Measurements from ENCODE around the gene EEF1B2.
"Not testable (repeated sequence)": the region's sequence is repeated elsewhere in the genome, so short reads cannot be mapped to it uniquely, and the experiment has no call there.

EEF1B2 gene

GRCh38 chr2:206154197-206154596, 5.5 kb upstream of the EEF1B2 start:
- no peak for TF ChIP-seq CTCF (IDR thresholded peaks at IDR 0.05; ENCODE audit: low read depth, low read length, missing control alignments)
- H3K4me3 ChIP-seq (replicated peaks; ENCODE audit: low read depth, low read length), result no peak overlapping the region
- no peak for DNase-seq (ENCODE audit: extremely low read depth, low read depth)

GRCh38 chr2:206157014-206157413, 2.7 kb upstream of the EEF1B2 start:
- H3K4me3 ChIP-seq (replicated peaks; ENCODE audit: low read depth, low read length); DNase-seq (ENCODE audit: extremely low read depth, low read depth): not testable (repeated sequence)

- no peak for DNase-seq (ENCODE audit: extremely low read depth, low read depth)
- H3K4me3 ChIP-seq (replicated peaks; ENCODE audit: low read depth, low read length), result peak overlapping the region; percentile 95
- TF ChIP-seq CTCF (IDR thresholded peaks at IDR 0.05; ENCODE audit: low read depth, low read length, missing control alignments), result no peak
These were observed 941 bp upstream of the EEF1B2 start for GRCh38 chr2:206158563-206159345.

GRCh38 chr2:206160125-206160806, 571 bp downstream of the EEF1B2 start:
- H3K4me3 ChIP-seq (replicated peaks; ENCODE audit: low read depth, low read length), result peak overlapping the region; percentile 95
- TF ChIP-seq CTCF (IDR thresholded peaks at IDR 0.05; ENCODE audit: low read depth, low read length, missing control alignments), result no peak
- no peak for DNase-seq (ENCODE audit: extremely low read depth, low read depth)

- no peak for TF ChIP-seq CTCF (IDR thresholded peaks at IDR 0.05; ENCODE audit: low read depth, low read length, missing control alignments)
- H3K4me3 ChIP-seq (replicated peaks; ENCODE audit: low read depth, low read length), result peak overlapping the region; percentile 95
- DNase-seq (ENCODE audit: extremely low read depth, low read depth), result no peak
These were observed 1.1 kb downstream of the EEF1B2 start for GRCh38 chr2:206160807-206161179.

GRCh38 chr2:206162401-206162800, 2.7 kb downstream of the EEF1B2 start:
- not testable (repeated sequence) for DNase-seq (ENCODE audit: extremely low read depth, low read depth)
- H3K4me3 ChIP-seq (replicated peaks; ENCODE audit: low read depth, low read length), result peak overlapping the region; percentile 95

GRCh38 chr2:206163251-206163880, 3.7 kb downstream of the EEF1B2 start:
- no peak for TF ChIP-seq CTCF (IDR thresholded peaks at IDR 0.05; ENCODE audit: low read depth, low read length, missing control alignments)
- H3K4me3 ChIP-seq (replicated peaks; ENCODE audit: low read depth, low read length), result peak overlapping the region; percentile 95; the same call in 1 of the 2 replicates
- DNase-seq (ENCODE audit: extremely low read depth, low read depth), result no peak
